ENCODE data around the gene ZMYM3.

Gene ZMYM3

DNA sequence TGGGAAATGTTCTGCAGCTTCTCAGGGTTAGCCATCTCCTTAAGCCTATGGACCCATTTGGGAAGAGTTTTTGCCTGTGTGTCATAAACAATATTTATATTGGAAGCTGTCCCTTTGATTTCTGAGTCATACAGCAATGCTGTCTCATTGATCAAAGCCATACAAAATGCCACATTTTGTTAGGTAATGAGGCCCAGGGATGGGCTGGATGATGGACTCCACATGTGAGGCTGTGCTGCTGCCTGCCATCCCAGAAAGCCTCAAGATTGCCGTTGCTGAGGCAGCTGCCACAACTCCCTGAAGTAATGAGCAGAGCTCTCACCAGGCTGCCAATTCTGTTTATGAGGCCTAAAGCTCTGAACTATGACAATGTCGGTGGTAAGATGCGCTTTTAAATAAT, 43.1 kb downstream of the ZMYM3 start:
- DNase-seq, result no peak

DNA sequence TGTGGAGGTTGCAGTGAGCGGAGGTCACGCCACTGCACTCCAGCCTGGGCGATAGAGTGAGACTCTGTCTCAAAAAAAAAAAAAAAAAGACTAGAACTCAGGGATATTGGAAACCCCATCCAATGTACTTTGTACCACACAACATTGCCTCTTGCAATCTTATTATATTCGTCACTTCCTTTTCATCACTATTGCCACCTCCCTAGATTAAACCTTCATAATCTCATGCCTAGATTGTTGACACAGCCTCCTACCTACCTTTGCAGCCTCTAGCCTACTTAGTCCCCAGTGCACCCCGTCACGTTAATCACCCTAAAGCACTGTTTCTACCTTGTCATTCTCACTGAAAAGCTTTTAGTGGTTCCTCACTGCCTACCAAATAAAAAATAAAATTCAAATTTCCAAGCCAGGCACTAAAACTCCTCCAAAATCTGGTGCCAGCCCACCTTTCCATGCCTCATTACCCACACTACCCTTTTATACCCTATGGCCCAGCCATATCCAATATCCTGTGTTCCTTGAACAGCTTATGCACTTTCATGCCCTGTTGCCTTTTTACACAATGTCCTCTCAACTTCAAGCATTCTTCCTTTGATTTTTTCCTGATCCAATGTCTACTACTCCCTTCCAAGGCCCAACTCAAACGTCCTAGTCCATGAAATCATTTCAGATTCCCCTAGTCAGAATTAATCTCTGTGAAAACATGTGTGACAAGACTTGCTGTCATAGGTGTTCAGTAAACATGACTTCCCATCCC, 54.5 kb downstream of the ZMYM3 start:
- no peak for DNase-seq

DNA sequence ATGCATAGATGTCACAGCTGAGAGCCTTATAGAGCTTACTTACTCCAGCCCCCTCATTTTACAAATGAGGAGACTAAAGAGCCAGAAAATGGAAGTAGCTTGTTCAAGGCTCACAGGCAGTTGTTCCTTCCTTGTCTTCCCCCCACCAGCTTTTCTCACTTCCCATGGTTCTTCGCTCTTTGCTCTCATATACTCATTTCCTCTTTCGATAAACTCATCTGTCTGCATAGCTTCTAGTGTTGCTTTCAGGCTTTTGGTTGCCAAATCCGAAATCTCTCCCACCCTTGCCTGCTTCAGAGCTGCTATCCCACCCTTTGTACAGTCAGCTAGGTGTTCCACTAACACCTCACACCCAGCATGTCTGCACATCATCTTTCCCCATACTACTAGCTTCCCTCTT, 55.9 kb downstream of the ZMYM3 start:
- DNase-seq, result no peak

DNA sequence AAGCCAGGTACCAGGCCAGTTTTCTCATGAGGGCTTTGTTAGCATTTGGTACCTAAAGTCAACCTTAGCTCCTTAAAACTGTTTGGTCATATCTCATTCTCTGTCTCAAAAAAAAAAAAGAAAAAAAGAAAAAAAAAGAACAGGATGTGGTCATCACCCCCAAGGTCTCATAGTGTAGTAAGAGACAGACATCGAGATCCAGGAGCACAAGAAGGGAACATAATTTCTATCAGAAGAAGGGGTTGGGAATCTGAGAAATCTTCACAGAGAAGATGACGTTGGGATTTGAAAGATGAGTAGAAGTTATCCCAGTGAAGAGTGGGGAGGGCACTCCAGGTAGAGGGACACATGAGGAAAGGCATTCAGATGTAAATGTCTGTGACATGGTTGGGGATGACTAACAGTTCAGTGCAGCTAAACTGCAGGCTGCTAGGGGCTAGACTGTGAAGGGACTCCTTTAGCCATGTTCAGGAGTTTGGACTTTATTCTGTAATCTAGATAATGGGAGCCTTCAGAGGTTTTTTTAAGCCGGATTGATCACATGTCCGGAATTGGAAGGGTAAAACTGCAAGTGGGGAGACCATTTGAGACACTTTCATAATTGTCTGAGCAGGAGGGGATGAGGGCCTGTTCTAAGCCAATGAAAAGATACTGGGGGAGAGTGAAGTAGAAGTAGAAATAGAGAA, 57.8 kb downstream of the ZMYM3 start:
- no peak for DNase-seq

DNA sequence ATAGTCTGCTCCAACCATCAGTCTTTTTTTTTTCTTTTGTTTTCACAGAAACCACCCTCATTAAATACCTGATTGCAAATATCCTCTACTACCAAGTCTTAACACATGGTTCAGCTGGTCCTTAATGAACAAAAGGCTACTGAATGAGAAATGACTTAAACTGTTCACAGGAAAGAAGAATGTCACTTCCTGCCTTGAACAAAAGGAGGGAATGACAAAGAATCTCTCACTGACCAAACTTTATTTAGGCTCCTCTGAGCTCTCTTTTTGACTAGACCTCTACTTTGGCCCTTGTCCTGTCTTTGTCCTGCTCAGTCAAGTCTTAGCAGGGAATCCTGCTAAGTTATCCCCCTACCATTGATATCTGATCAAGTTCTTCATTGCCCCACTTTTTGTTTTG, 62.7 kb downstream of the ZMYM3 start:
- DNase-seq, result no peak

Measured in kidney glomerular epithelial cell (primary cell).